ENCODE measurements around the gene CDH3.

Gene CDH3

DNA sequence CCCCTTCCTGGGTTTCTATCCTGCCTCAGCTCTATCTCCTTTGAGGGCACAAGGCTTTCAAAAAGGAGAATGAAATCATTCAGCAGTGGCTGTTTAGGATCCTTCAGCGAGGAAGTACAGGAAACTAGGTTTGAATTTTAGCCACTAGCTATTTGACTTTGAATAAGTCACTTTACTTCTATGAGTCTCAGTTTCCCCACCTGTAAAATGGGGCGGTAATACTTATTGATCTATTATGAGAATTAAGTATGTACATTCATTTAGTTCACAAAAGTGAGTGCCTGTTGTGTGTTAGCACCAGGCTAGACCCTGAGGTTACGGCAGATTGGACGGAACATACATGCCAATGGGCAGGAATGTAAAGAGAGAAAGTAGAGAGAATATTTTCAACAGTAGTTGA lies 98.6 kb downstream of the CDH3 start:
- H3K27ac ChIP-seq (ENCODE audit: low read length) = no peak overlapping the region
- no peaks in the 10 kb centered on the region for H3K9me3 ChIP-seq (replicated peaks; ENCODE audit: insufficient read depth, low read length)
- no peaks in the 10 kb centered on the region for H3K36me3 ChIP-seq (replicated peaks; ENCODE audit: insufficient read depth, low read length)
- H3K4me1 ChIP-seq (ENCODE audit: low read length) = no peaks in the 10 kb centered on the region
- no peaks in the 10 kb centered on the region for H3K27me3 ChIP-seq (replicated peaks; ENCODE audit: insufficient read depth, low read length)
- H4K20me1 ChIP-seq (ENCODE audit: insufficient read depth, low read length) = no peaks in the 10 kb centered on the region
- no peak overlapping the region for H2AFZ ChIP-seq (ENCODE audit: low read length)
- H3K9ac ChIP-seq (ENCODE audit: low read length) = no peak overlapping the region
- no peaks in the 10 kb centered on the region for H3K79me2 ChIP-seq (ENCODE audit: low read length)
- H3K4me3 ChIP-seq (ENCODE audit: low read length) = no peak overlapping the region
- TF ChIP-seq EZH2phosphoT487 (IDR thresholded peaks at IDR 0.05; ENCODE audit: low read length) (no peak), EZH2 (optimal IDR thresholded peaks at IDR 0.05; ENCODE audit: low read depth, low read length) (no peak)
- TF ChIP-seq, protein P1, sequence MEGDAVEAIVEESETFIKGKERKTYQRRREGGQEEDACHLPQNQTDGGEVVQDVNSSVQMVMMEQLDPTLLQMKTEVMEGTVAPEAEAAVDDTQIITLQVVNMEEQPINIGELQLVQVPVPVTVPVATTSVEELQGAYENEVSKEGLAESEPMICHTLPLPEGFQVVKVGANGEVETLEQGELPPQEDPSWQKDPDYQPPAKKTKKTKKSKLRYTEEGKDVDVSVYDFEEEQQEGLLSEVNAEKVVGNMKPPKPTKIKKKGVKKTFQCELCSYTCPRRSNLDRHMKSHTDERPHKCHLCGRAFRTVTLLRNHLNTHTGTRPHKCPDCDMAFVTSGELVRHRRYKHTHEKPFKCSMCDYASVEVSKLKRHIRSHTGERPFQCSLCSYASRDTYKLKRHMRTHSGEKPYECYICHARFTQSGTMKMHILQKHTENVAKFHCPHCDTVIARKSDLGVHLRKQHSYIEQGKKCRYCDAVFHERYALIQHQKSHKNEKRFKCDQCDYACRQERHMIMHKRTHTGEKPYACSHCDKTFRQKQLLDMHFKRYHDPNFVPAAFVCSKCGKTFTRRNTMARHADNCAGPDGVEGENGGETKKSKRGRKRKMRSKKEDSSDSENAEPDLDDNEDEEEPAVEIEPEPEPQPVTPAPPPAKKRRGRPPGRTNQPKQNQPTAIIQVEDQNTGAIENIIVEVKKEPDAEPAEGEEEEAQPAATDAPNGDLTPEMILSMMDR (IDR thresholded peaks at IDR 0.05; ENCODE audit: low read length) = no peak
- H3K9me2 ChIP-seq (replicated peaks; ENCODE audit: insufficient read depth, low read length) = no peaks in the 10 kb centered on the region
- no peak for DNase-seq
- no peaks in the 10 kb centered on the region for H3F3A ChIP-seq (ENCODE audit: insufficient read depth, low read length)
- H3K4me2 ChIP-seq (ENCODE audit: low read depth, low read length) = no peak overlapping the region

DNA sequence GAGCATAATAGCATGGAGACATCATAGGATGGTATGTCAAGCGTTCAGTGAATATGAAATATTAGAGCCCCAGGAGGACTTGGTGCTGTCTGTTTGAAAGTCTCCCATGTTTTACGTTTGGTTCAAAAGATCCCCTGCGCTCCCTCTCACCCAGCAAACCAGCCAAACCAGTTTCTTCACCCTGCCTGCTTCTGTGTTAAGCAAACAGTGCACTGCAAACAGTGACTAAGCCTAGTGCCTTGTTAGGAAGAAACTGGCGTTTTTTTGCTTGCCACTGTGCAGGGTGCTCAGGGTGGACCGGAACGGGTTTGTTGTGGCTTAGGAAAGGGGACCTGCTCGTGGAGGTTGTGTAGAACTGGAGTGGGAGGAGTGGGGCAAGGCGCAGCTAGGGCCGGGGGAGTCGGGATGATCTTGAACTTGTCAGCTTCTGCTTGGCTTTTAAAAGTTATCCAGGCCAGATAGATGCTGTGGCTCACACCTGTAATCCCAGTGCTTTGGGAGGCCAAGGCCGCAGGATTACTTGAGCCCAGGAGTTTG lies 99.7 kb downstream of the CDH3 start:
- no peak for DNase-seq
- no peak overlapping the region for H2AFZ ChIP-seq (ENCODE audit: low read length)
- H3K27me3 ChIP-seq (replicated peaks; ENCODE audit: insufficient read depth, low read length) = no peaks in the 10 kb centered on the region
- no peak overlapping the region for H3K4me2 ChIP-seq (ENCODE audit: low read depth, low read length)
- no peaks in the 10 kb centered on the region for H3K4me1 ChIP-seq (ENCODE audit: low read length)
- no peaks in the 10 kb centered on the region for H3K36me3 ChIP-seq (replicated peaks; ENCODE audit: insufficient read depth, low read length)
- H3F3A ChIP-seq (ENCODE audit: insufficient read depth, low read length) = no peaks in the 10 kb centered on the region
- H4K20me1 ChIP-seq (ENCODE audit: insufficient read depth, low read length) = no peaks in the 10 kb centered on the region
- H3K9me2 ChIP-seq (replicated peaks; ENCODE audit: insufficient read depth, low read length) = no peaks in the 10 kb centered on the region
- no peak overlapping the region for H3K4me3 ChIP-seq (ENCODE audit: low read length)
- no peak for TF ChIP-seq EZH2 (optimal IDR thresholded peaks at IDR 0.05; ENCODE audit: low read depth, low read length)
- TF ChIP-seq EZH2phosphoT487 (IDR thresholded peaks at IDR 0.05; ENCODE audit: low read length) = no peak
- TF ChIP-seq, protein P1 (IDR thresholded peaks at IDR 0.05; ENCODE audit: low read length) = no peak
- H3K27ac ChIP-seq (ENCODE audit: low read length) = no peak overlapping the region
- H3K9ac ChIP-seq (ENCODE audit: low read length) = no peak overlapping the region
- no peaks in the 10 kb centered on the region for H3K9me3 ChIP-seq (replicated peaks; ENCODE audit: insufficient read depth, low read length)
- H3K79me2 ChIP-seq (ENCODE audit: low read length) = no peaks in the 10 kb centered on the region

DNA sequence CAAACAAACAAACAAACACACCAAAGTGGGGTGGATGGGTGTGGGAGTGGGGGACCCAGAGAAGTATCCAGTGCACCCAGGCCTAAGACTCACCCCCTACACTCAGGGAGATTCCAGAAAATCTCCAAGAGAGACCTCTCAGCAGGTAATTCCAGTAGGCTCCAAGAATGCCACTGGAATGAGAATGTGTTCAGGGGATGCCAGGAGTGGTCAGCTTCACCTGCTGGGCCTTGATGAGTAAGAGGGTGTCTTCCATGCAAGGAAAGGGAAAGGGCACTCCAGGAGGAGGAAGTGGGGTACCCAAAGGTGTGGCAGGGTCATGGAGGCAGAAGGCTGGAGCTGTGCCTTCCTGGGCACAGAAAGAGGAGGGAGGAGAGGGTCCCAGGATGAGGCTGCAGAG lies 101.8 kb downstream of the CDH3 start:
- Histone ChIP-seq H3K9me2 (replicated peaks; ENCODE audit: insufficient read depth, low read length) (no peaks in the 10 kb centered on the region), H3K36me3 (replicated peaks; ENCODE audit: insufficient read depth, low read length) (no peaks in the 10 kb centered on the region), H3K27ac (ENCODE audit: low read length) (no peak overlapping the region)

More for the DNA sequence above, 101.8 kb downstream of the CDH3 start:
- Histone ChIP-seq H3K4me3 (ENCODE audit: low read length) (no peak overlapping the region), H2AFZ (ENCODE audit: low read length) (no peak overlapping the region), H3F3A (ENCODE audit: insufficient read depth, low read length) (no peaks in the 10 kb centered on the region), H3K79me2 (ENCODE audit: low read length) (no peaks in the 10 kb centered on the region), H4K20me1 (ENCODE audit: insufficient read depth, low read length) (no peaks in the 10 kb centered on the region), H3K27me3 (replicated peaks; ENCODE audit: insufficient read depth, low read length) (no peaks in the 10 kb centered on the region), H3K9me3 (replicated peaks; ENCODE audit: insufficient read depth, low read length) (no peaks in the 10 kb centered on the region), H3K4me1 (ENCODE audit: low read length) (no peaks in the 10 kb centered on the region), H3K4me2 (ENCODE audit: low read depth, low read length) (no peak overlapping the region), H3K9ac (ENCODE audit: low read length) (no peak overlapping the region)
- TF ChIP-seq, protein P1 (IDR thresholded peaks at IDR 0.05; ENCODE audit: low read length) = no peak
- TF ChIP-seq EZH2 (optimal IDR thresholded peaks at IDR 0.05; ENCODE audit: low read depth, low read length) = no peak
- TF ChIP-seq EZH2phosphoT487 (IDR thresholded peaks at IDR 0.05; ENCODE audit: low read length) = no peak
- no peak for DNase-seq

Data from MM.1S (cell line).